MM.1S (cell line): ENCODE results near the gene PCBP2.

Source experiments
- EZH2 ChIP-seq: fragments of 300-600 bp; sonication (generic); optimal IDR thresholded peaks from 2 replicates; pipeline ENCODE3; 2017; ENCODE audit warnings: low read depth, mild to moderate bottlenecking, antibody characterized with exemption, low read length, mixed read lengths
- EZH2phosphoT487 ChIP-seq: fragments of 300-600 bp; sonication (generic); IDR thresholded peaks from 2 replicates; pipeline ENCODE4 v1.6.1; 2018; ENCODE audit warnings: antibody characterized with exemption, low read length
- TF ChIP-seq, protein P1 (sequence below): fragments of 300-600 bp; sonication (generic); IDR thresholded peaks from 2 replicates; pipeline ENCODE4 v1.5.1; 2016; ENCODE audit warnings: antibody characterized with exemption, low read length, mixed read lengths

DNA sequence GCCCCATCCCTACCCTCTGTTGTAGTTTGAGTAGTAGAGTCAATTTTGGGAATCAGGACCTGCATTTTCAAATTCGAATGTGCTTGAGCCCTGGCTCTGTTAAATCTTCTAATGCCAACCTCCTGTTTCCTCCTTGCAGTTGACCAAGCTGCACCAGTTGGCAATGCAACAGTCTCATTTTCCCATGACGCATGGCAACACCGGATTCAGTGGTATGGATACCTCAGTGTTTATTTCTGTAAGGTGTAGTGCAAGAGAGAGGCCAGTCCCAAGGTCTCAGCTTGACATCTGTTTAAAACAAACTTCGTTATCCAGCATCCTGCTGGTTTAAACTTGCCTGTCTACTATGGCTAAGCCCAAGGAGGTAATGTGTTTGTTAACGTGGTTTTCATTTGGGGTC lies 15.2 kb downstream of the PCBP2 start:
- TF ChIP-seq, protein P1, sequence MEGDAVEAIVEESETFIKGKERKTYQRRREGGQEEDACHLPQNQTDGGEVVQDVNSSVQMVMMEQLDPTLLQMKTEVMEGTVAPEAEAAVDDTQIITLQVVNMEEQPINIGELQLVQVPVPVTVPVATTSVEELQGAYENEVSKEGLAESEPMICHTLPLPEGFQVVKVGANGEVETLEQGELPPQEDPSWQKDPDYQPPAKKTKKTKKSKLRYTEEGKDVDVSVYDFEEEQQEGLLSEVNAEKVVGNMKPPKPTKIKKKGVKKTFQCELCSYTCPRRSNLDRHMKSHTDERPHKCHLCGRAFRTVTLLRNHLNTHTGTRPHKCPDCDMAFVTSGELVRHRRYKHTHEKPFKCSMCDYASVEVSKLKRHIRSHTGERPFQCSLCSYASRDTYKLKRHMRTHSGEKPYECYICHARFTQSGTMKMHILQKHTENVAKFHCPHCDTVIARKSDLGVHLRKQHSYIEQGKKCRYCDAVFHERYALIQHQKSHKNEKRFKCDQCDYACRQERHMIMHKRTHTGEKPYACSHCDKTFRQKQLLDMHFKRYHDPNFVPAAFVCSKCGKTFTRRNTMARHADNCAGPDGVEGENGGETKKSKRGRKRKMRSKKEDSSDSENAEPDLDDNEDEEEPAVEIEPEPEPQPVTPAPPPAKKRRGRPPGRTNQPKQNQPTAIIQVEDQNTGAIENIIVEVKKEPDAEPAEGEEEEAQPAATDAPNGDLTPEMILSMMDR: no peak
- no peak for TF ChIP-seq EZH2
- no peak for TF ChIP-seq EZH2phosphoT487
